ENCODE measurements around the gene LAMA5. TPM values are rescaled to one million over a fixed set of nuclear protein-coding genes. Genes with fewer than 3 reads are reported as not detected.

The LAMA5 gene
- total RNA-seq, 2 experiments from 2014 or later, result 0.16 to 0.78 TPM

DNA sequence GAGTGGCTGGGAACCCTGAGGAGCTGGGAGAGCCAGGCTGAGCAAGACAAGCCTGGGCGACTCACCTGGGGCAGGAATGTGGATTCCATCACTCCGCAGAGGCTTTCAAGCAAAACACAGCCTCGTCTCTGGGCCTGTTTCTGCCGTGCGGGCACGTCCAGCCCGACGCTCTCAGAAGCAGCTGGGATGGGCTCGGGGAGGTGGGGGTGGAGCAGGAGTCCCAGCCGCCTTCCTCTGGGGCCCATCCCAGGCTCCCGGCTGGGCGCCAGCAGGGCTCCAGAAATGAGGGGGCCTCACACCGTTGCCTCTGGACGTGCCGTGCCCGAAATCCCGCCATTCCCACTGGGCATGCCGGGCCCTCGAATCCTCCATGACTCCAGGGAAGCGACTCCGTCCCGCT is 11.1 kb upstream of the LAMA5 start:
- Mint-ChIP-seq H3K27ac (no peak overlapping the region), H3K36me3 (ENCODE audit: low read depth) (peaks cover 14% of the 10 kb centered on the region), H3K4me3 (no peak overlapping the region), H3K4me1 (ENCODE audit: low read depth) (peaks cover 14% of the 10 kb centered on the region), H3K27me3 (no peaks in the 10 kb centered on the region), H3K9me3 (peaks cover 4% of the 10 kb centered on the region)
- CTCF ChIA-PET, result no interaction called here
- Histone ChIP-seq H3K4me3 (ENCODE audit: low read length) (no peak overlapping the region), H3K4me1 (ENCODE audit: insufficient read depth, low read length) (peaks cover 7% of the 10 kb centered on the region), H3K27ac (ENCODE audit: low read depth in 1 of 2, low read length in 2 of 2) (no peak overlapping the region), H3K27me3 (ENCODE audit: control insufficient read depth in 1 of 2, insufficient read depth in 2 of 2, low read length in 2 of 2) (no peaks in the 10 kb centered on the region), H3K9me3 (ENCODE audit: control insufficient read depth in 1 of 2, insufficient read depth in 1 of 2, low read length in 2 of 2) (no peaks in the 10 kb centered on the region), H3K36me3 (ENCODE audit: insufficient read depth, low read length) (no peaks in the 10 kb centered on the region)
- DNase-seq (no peak), ATAC-seq (ENCODE audit: poor library complexity) (no peak)
- intact Hi-C loops (cut with DNase I, micrococcal nuclease), result no loop called here
- POLR2A ChIA-PET, result no interaction called here
- TF ChIP-seq CTCF (IDR thresholded peaks at IDR 0.05), result no peak

DNA sequence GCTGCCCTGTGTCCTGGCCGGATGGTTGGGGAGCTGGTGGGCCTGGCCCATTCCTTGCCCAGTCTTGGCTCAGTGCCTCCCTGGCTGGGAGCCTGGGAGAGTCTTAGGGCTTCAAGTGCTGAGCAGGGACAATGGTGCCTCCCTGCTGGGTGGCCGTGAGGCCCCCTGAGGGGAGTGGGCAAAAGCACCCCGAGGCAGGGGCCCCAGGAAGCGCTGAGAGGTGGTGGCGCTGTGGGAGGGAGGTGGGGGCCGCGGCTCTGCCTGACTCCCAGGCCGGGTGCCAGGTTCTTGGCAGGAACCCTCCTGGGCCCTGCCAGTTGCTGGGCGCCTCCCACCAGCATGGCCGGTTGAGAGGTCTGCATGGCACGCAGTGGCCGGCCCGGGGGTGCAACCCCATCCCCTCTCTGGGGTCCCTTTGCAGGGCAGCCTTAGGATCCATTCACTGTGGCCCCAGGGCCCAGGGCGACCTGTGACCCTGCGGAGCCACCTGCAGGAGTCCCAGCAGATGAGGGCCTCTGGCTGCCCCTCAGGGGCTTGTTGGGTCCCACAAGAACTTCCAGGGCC is 10.6 kb upstream of the LAMA5 start:
- no peak for ATAC-seq (ENCODE audit: poor library complexity)
- CTCF ChIA-PET, result no interaction called here
- intact Hi-C loops (cut with DNase I, micrococcal nuclease), result no loop called here
- no peak for TF ChIP-seq CTCF (IDR thresholded peaks at IDR 0.05)
- no peaks in the 10 kb centered on the region for H3K27me3 ChIP-seq (ENCODE audit: control insufficient read depth in 1 of 2, insufficient read depth in 2 of 2, low read length in 2 of 2)
- Mint-ChIP-seq H3K9me3 (peaks cover 4% of the 10 kb centered on the region), H3K4me1 (ENCODE audit: low read depth) (peaks cover 11% of the 10 kb centered on the region), H3K36me3 (ENCODE audit: low read depth) (peaks cover 11% of the 10 kb centered on the region), H3K27ac (no peak overlapping the region), H3K27me3 (peaks cover 4% of the 10 kb centered on the region), H3K4me3 (no peak overlapping the region)
- peaks cover 4% of the 10 kb centered on the region for H3K4me1 ChIP-seq (ENCODE audit: insufficient read depth, low read length)
- no peak overlapping the region for H3K27ac ChIP-seq (ENCODE audit: low read depth in 1 of 2, low read length in 2 of 2)
- no peak for DNase-seq
- H3K9me3 ChIP-seq (ENCODE audit: control insufficient read depth in 1 of 2, insufficient read depth in 1 of 2, low read length in 2 of 2), result no peaks in the 10 kb centered on the region
- H3K36me3 ChIP-seq (ENCODE audit: insufficient read depth, low read length), result no peaks in the 10 kb centered on the region
- H3K4me3 ChIP-seq (ENCODE audit: low read length), result no peak overlapping the region
- POLR2A ChIA-PET, result no interaction called here

- no peaks in the 10 kb centered on the region for H3K4me1 ChIP-seq (ENCODE audit: insufficient read depth, low read length)
- ATAC-seq (ENCODE audit: poor library complexity) (no peak), DNase-seq (no peak)
- no peaks in the 10 kb centered on the region for H3K9me3 ChIP-seq (ENCODE audit: control insufficient read depth in 1 of 2, insufficient read depth in 1 of 2, low read length in 2 of 2)
- CTCF ChIA-PET, result no interaction called here
- no peak overlapping the region for H3K27ac ChIP-seq (ENCODE audit: low read depth in 1 of 2, low read length in 2 of 2)
- peaks cover 4% of the 10 kb centered on the region for H3K27me3 Mint-ChIP-seq
- TF ChIP-seq CTCF (IDR thresholded peaks at IDR 0.05), result no peak
- H3K4me1 Mint-ChIP-seq (ENCODE audit: low read depth), result peaks cover 5% of the 10 kb centered on the region
- no peaks in the 10 kb centered on the region for H3K36me3 ChIP-seq (ENCODE audit: insufficient read depth, low read length)
- no peaks in the 10 kb centered on the region for H3K27me3 ChIP-seq (ENCODE audit: control insufficient read depth in 1 of 2, insufficient read depth in 2 of 2, low read length in 2 of 2)
- H3K9me3 Mint-ChIP-seq, result peaks cover 4% of the 10 kb centered on the region
- POLR2A ChIA-PET, result no interaction called here
- intact Hi-C loops (cut with DNase I, micrococcal nuclease), result no loop called here
- H3K36me3 Mint-ChIP-seq (ENCODE audit: low read depth), result peaks cover 5% of the 10 kb centered on the region
- no peak overlapping the region for H3K4me3 Mint-ChIP-seq
- H3K27ac Mint-ChIP-seq, result no peak overlapping the region
- no peak overlapping the region for H3K4me3 ChIP-seq (ENCODE audit: low read length)
Measured at GRCh38 chr20:62377064-62377461, 10.0 kb upstream of the LAMA5 start.
